Transverse colon (tissue), 4 donors: ENCODE measurements around the gene RPS6KC1. TPM values are rescaled to one million over a fixed set of nuclear protein-coding genes. Genes with fewer than 3 reads are reported as not detected.
"Not testable (repeated sequence)": the region's sequence is repeated elsewhere in the genome, so short reads cannot be mapped to it uniquely, and the experiment has no call there.

ENCODE experiments used
- DNase-seq: peaks from one replicate; pipeline ENCODE4 v3.0.0-alpha.2; 2019
- H3K27ac ChIP-seq, 4 donors: fragments of 200-600 bp; sonication (generic); 2 replicates each; pipeline ENCODE4 v1.5.1; 2016 to 2018; ENCODE audit warnings: inconsistent platforms in 4 of 4
- H3K27me3 ChIP-seq: fragments of 200-600 bp; sonication (generic); 2 replicates; pipeline ENCODE4 v1.5.1; 2017; ENCODE audit warnings: inconsistent platforms
- H3K36me3 ChIP-seq, 4 donors: fragments of 200-600 bp; sonication (generic); 2 replicates each; pipeline ENCODE4 v1.5.1; 2017 to 2019; ENCODE audit warnings: inconsistent platforms in 4 of 4
- H3K4me1 ChIP-seq, 4 donors: fragments of 200-600 bp; sonication (generic); 2 replicates each; pipeline ENCODE4 v1.5.1; 2017 to 2020; ENCODE audit warnings: inconsistent platforms in 4 of 4
- H3K4me3 ChIP-seq, 4 donors: fragments of 200-600 bp; sonication (generic); 1 replicate in 1 of 4; 2 replicates in 3 of 4; pipeline versions ENCODE4 v1.5.1 to v1.6.1; 2017 to 2019; ENCODE audit warnings: inconsistent platforms in 4 of 4
- H3K9me3 ChIP-seq, 2 donors: fragments of 200-600 bp; sonication (generic); 2 replicates each; pipeline ENCODE4 v1.5.1; 2017 to 2019; ENCODE audit warnings: inconsistent platforms in 2 of 2
- EP300 ChIP-seq: sonication (generic); formaldehyde crosslinking; IDR thresholded peaks from one replicate; pipeline ENCODE4 v1.6.1; 2017; ENCODE audit warnings: antibody characterized with exemption, low read depth
- POLR2A ChIP-seq: fragments of 450-650 bp; IDR thresholded peaks from one replicate; pipeline ENCODE4 v1.6.1; 2016; ENCODE audit warnings: antibody characterized with exemption, mild to moderate bottlenecking, moderate library complexity
- POLR2AphosphoS5 ChIP-seq, 3 donors: sonication (generic); formaldehyde crosslinking; IDR thresholded peaks; one replicate each; pipeline ENCODE4 v1.6.1; 2016; ENCODE audit warnings: antibody characterized with exemption in 3 of 3
- WGBS, 2 donors: methylation state at CpG; one replicate each; pipeline ENCODE4 v1.1.5; 2018; ENCODE audit warnings: low coverage in 1 of 2; 5-methylcytosine and 5-hydroxymethylcytosine counted together
- in situ Hi-C, 4 donors: fragments of 200-750 bp; cut with MboI; loops; one replicate each; pipeline versions ENCODE4 v1.15.0 to v1.15.1; 2017; ENCODE audit warnings: low sequenced_read_pairs in 3 of 4, low pct_ligation_motif_present in 1 of 4, low pct_unique_long_range_greater_than_20kb in 1 of 4
- intact Hi-C: fragments of 100-400 bp; cut with DNase I; formaldehyde crosslinking; loops from one replicate; pipeline ENCODE4 v1.15.1; 2023; ENCODE audit warnings: low total_unique reads
- total RNA-seq, 4 donors: library from RNA; depleted of rRNA; stranded (reverse); fragments of >200 nt; gene quantifications; one replicate each; pipeline ENCODE4 v1.1.0, GENCODE V29; 2016
- TF ChIP-seq, protein P1 (sequence below), 5 experiments: fragments of 200-600 bp in 3 of 5; fragments of 450-650 bp in 2 of 5; sonication (generic) in 3 of 5; IDR thresholded peaks; 1 replicate in 2 of 5; 2 replicates in 3 of 5; pipeline ENCODE4 v1.5.1; 2016 to 2017; ENCODE audit warnings: antibody characterized with exemption in 5 of 5, inconsistent platforms in 3 of 5, mild to moderate bottlenecking in 2 of 5, moderate library complexity in 1 of 5

The RPS6KC1 gene
- total RNA-seq, 4 donors from 2014 or later = 11.5 to 20.3 (median 14.0) TPM

DNA sequence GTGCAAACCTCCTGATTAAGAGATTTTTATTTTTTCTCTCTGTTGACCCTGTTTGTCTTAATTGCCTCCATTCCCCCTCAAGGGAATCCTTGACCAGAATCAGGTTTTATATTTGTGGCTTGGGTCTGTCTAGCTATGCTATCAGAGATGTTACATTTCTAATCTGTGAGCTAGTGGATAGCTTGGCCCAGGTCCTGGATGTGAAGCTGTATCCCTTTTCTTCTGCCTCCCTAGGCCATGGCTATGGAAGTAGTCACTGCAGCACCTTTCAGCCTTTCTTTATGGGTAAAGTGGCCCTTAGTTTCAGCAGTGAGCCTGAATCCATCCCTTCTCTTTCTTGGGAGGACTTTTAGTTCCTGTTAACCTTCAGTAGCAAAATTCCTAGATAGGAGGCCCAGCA, 18.4 kb upstream of the RPS6KC1 start:
- intact Hi-C loops (no loop called here), in situ Hi-C loops (no loop called here)
- Histone ChIP-seq H3K36me3 (no peaks in the 10 kb centered on the region), H3K4me3 (no peak overlapping the region), H3K9me3 (no peaks in the 10 kb centered on the region), H3K4me1 (no peaks in the 10 kb centered on the region), H3K27me3 (peaks cover 63% of the 10 kb centered on the region), H3K27ac (no peak overlapping the region)
- TF ChIP-seq EP300 = no peak
- TF ChIP-seq POLR2A = no peak
- TF ChIP-seq POLR2AphosphoS5 (IDR thresholded peaks at IDR 0.05) = no peak
- TF ChIP-seq, protein P1, sequence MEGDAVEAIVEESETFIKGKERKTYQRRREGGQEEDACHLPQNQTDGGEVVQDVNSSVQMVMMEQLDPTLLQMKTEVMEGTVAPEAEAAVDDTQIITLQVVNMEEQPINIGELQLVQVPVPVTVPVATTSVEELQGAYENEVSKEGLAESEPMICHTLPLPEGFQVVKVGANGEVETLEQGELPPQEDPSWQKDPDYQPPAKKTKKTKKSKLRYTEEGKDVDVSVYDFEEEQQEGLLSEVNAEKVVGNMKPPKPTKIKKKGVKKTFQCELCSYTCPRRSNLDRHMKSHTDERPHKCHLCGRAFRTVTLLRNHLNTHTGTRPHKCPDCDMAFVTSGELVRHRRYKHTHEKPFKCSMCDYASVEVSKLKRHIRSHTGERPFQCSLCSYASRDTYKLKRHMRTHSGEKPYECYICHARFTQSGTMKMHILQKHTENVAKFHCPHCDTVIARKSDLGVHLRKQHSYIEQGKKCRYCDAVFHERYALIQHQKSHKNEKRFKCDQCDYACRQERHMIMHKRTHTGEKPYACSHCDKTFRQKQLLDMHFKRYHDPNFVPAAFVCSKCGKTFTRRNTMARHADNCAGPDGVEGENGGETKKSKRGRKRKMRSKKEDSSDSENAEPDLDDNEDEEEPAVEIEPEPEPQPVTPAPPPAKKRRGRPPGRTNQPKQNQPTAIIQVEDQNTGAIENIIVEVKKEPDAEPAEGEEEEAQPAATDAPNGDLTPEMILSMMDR (IDR thresholded peaks at IDR 0.05) = no peak
- no peak for DNase-seq

- in situ Hi-C loops = no loop called here
- Histone ChIP-seq H3K9me3 (no peaks in the 10 kb centered on the region), H3K4me3 (no peak overlapping the region), H3K27ac (no peak overlapping the region), H3K4me1 (no peaks in the 10 kb centered on the region), H3K27me3 (peaks cover 58% of the 10 kb centered on the region), H3K36me3 (no peaks in the 10 kb centered on the region)
- TF ChIP-seq, protein P1 (IDR thresholded peaks at IDR 0.05) = no peak
- TF ChIP-seq EP300 (no peak), POLR2AphosphoS5 (IDR thresholded peaks at IDR 0.05) (no peak), POLR2A (no peak)
- intact Hi-C loops = no loop called here
- WGBS, 2 donors = 100% methylated on average over 1 of the region's 1 CpG
- DNase-seq = no peak
Observed at GRCh38 chr1:213034713-213035112, 16.3 kb upstream of the RPS6KC1 start.

DNA sequence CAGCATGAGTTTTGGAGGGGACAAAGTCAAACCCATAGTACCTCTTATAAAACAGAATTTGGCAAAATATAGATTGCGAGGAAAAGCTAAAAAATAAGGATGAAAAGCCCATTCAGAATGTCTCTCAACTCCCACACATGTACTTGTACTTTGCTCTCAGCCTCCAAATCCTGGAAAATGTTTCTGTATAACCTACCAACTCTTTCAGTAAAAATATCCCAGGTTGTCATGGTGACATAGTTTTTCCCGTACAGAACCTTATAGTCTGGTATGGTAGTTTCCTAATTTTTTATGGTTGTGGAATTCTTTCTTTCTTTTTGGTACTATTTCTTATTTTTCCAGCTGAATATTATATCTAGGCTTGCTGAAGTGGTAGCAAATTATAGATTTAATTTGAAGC, 15.5 kb upstream of the RPS6KC1 start:
- WGBS, 2 donors = 79 to 82% methylated on average over 2 of the region's 2 CpGs
- H3K4me1 ChIP-seq = no peaks in the 10 kb centered on the region
- intact Hi-C loops = no loop called here
- H3K9me3 ChIP-seq = no peaks in the 10 kb centered on the region
- in situ Hi-C loops = no loop called here
- TF ChIP-seq EP300 (no peak), POLR2A (no peak), POLR2AphosphoS5 (IDR thresholded peaks at IDR 0.05) (no peak)
- TF ChIP-seq, protein P1 (IDR thresholded peaks at IDR 0.05) = no peak
- H3K27me3 ChIP-seq = peaks cover 56% of the 10 kb centered on the region
- DNase-seq = no peak
- H3K4me3 ChIP-seq = no peak overlapping the region
- no peaks in the 10 kb centered on the region for H3K36me3 ChIP-seq
- H3K27ac ChIP-seq = no peak overlapping the region

GRCh38 chr1:213041443-213041842, 9.6 kb upstream of the RPS6KC1 start:
- 56% methylated on average over 1 of the region's 1 CpG; no CpG with 5 or more reads in 1 of the 2 donors for WGBS, 2 donors
- no peak overlapping the region for H3K4me3 ChIP-seq
- intact Hi-C loops (no loop called here), in situ Hi-C loops (no loop called here)
- H3K9me3 ChIP-seq = no peaks in the 10 kb centered on the region
- DNase-seq = no peak
- H3K27me3 ChIP-seq = peaks cover 34% of the 10 kb centered on the region
- no peaks in the 10 kb centered on the region for H3K36me3 ChIP-seq
- no peak overlapping the region for H3K27ac ChIP-seq
- TF ChIP-seq, protein P1 (IDR thresholded peaks at IDR 0.05) = no peak
- H3K4me1 ChIP-seq = no peaks in the 10 kb centered on the region

- WGBS, 2 donors = 80 to 95% methylated on average over 10 to 13 of the region's 13 CpGs
- intact Hi-C loops, DNase-seq: not testable (repeated sequence)
Observed at GRCh38 chr1:213045321-213046226, 5.5 kb upstream of the RPS6KC1 start.

More at GRCh38 chr1:213045321-213046226, 5.5 kb upstream of the RPS6KC1 start:
- H3K36me3 ChIP-seq, H3K4me3 ChIP-seq, in situ Hi-C loops, H3K27ac ChIP-seq, H3K9me3 ChIP-seq, H3K4me1 ChIP-seq: not testable (repeated sequence)
- H3K27me3 ChIP-seq = peaks cover 46% of the 10 kb centered on the region
